ENCODE results near the gene KHDC4. TPM values are rescaled to one million over a fixed set of nuclear protein-coding genes. Genes with fewer than 3 reads are reported as not detected.

KHDC4 gene
- total RNA-seq, 1 donor from 2014 or later: 92.2 TPM

GRCh38 chr1:155975375-155976061 lies 41.3 kb upstream of the KHDC4 start:
- H3K4me1 Mint-ChIP-seq: peaks cover 74% of the 10 kb centered on the region
- H3K27ac Mint-ChIP-seq: peak overlapping the region; percentile 92
- H3K27me3 Mint-ChIP-seq: no peaks in the 10 kb centered on the region
- H3K9me3 Mint-ChIP-seq: no peaks in the 10 kb centered on the region
- DNase-seq: no peak
- H3K4me3 Mint-ChIP-seq: peak overlapping the region; percentile 99
- intact Hi-C loops (cut with micrococcal nuclease): loop anchor here (2.0 to 5.0 kb wide), 2 partner anchors 79 to 118 kb away; partner anchors contain the start of genes GON4L, LAMTOR2 and SYT11
- peaks cover 52% of the 10 kb centered on the region for H3K36me3 Mint-ChIP-seq (ENCODE audit: low read depth)

GRCh38 chr1:155974208-155975115 lies 40.2 kb upstream of the KHDC4 start:
- Mint-ChIP-seq H3K4me1 (peaks cover 74% of the 10 kb centered on the region), H3K27me3 (no peaks in the 10 kb centered on the region), H3K36me3 (ENCODE audit: low read depth) (peaks cover 59% of the 10 kb centered on the region), H3K9me3 (no peaks in the 10 kb centered on the region), H3K4me3 (peak overlapping the region; percentile 99), H3K27ac (peak overlapping the region; percentile 92)
- no peak for DNase-seq
- intact Hi-C loops (cut with micrococcal nuclease): loop anchor here (5.0 kb wide), 1 partner anchor 117 kb away; the partner anchor contains the start of genes GON4L and SYT11

- peaks cover 79% of the 10 kb centered on the region for H3K4me1 Mint-ChIP-seq
- peak overlapping the region; percentile 99 for H3K4me3 Mint-ChIP-seq
- intact Hi-C loops (cut with micrococcal nuclease): no loop called here
- H3K27me3 Mint-ChIP-seq: no peaks in the 10 kb centered on the region
- peak overlapping the region; percentile 54 for H3K27ac Mint-ChIP-seq
- no peaks in the 10 kb centered on the region for H3K9me3 Mint-ChIP-seq
- no peak for DNase-seq
- peaks cover 63% of the 10 kb centered on the region for H3K36me3 Mint-ChIP-seq (ENCODE audit: low read depth)
Measured at GRCh38 chr1:155973723-155974122, 39.5 kb upstream of the KHDC4 start.

- Mint-ChIP-seq H3K27ac (peak overlapping the region; percentile 68), H3K9me3 (no peaks in the 10 kb centered on the region), H3K4me3 (peak overlapping the region; percentile 72), H3K36me3 (ENCODE audit: low read depth) (peaks cover 69% of the 10 kb centered on the region), H3K27me3 (no peaks in the 10 kb centered on the region), H3K4me1 (peaks cover 90% of the 10 kb centered on the region)
- DNase-seq: no peak
- intact Hi-C loops (cut with micrococcal nuclease): no loop called here
Measured at GRCh38 chr1:155971910-155972809, 37.9 kb upstream of the KHDC4 start.

GRCh38 chr1:155970531-155971167 lies 36.4 kb upstream of the KHDC4 start:
- Mint-ChIP-seq H3K9me3 (no peaks in the 10 kb centered on the region), H3K4me1 (peaks cover 88% of the 10 kb centered on the region), H3K27ac (peak overlapping the region; percentile 91), H3K36me3 (ENCODE audit: low read depth) (peaks cover 71% of the 10 kb centered on the region), H3K27me3 (no peaks in the 10 kb centered on the region), H3K4me3 (peak overlapping the region; percentile 79)
- intact Hi-C loops (cut with micrococcal nuclease): no loop called here
- peak; percentile 71 for DNase-seq

- Mint-ChIP-seq H3K9me3 (no peaks in the 10 kb centered on the region), H3K36me3 (ENCODE audit: low read depth) (peaks cover 74% of the 10 kb centered on the region), H3K27ac (peak overlapping the region; percentile 91), H3K27me3 (no peaks in the 10 kb centered on the region), H3K4me1 (peaks cover 78% of the 10 kb centered on the region), H3K4me3 (peak overlapping the region; percentile 79)
- intact Hi-C loops (cut with micrococcal nuclease): no loop called here
- DNase-seq: no peak
Measured at GRCh38 chr1:155969377-155969791, 35.2 kb upstream of the KHDC4 start.

- Mint-ChIP-seq H3K4me1 (peaks cover 74% of the 10 kb centered on the region), H3K27ac (peak overlapping the region; percentile 90), H3K27me3 (no peaks in the 10 kb centered on the region), H3K36me3 (ENCODE audit: low read depth) (peaks cover 74% of the 10 kb centered on the region), H3K9me3 (no peaks in the 10 kb centered on the region), H3K4me3 (peak overlapping the region; percentile 79)
- DNase-seq: no peak
- intact Hi-C loops (cut with micrococcal nuclease): no loop called here
Measured at GRCh38 chr1:155968670-155969069, 34.5 kb upstream of the KHDC4 start.

- Mint-ChIP-seq H3K9me3 (no peaks in the 10 kb centered on the region), H3K4me1 (peaks cover 68% of the 10 kb centered on the region), H3K27ac (peak overlapping the region; percentile 90), H3K36me3 (ENCODE audit: low read depth) (peaks cover 71% of the 10 kb centered on the region), H3K27me3 (no peaks in the 10 kb centered on the region), H3K4me3 (peak overlapping the region; percentile 79)
- no peak for DNase-seq
- intact Hi-C loops (cut with micrococcal nuclease): no loop called here
Measured at GRCh38 chr1:155968051-155968400, 33.8 kb upstream of the KHDC4 start.

- peak; percentile 76 for DNase-seq
- H3K36me3 Mint-ChIP-seq (ENCODE audit: low read depth): peaks cover 71% of the 10 kb centered on the region
Measured at GRCh38 chr1:155967341-155968050, 33.3 kb upstream of the KHDC4 start.

GRCh38 chr1:155966750-155967149 lies 32.5 kb upstream of the KHDC4 start:
- H3K4me1 Mint-ChIP-seq: peaks cover 61% of the 10 kb centered on the region
- DNase-seq: no peak
- no peaks in the 10 kb centered on the region for H3K9me3 Mint-ChIP-seq
- intact Hi-C loops (cut with micrococcal nuclease): no loop called here
- peak overlapping the region; percentile 50 for H3K4me3 Mint-ChIP-seq
- H3K36me3 Mint-ChIP-seq (ENCODE audit: low read depth): peaks cover 75% of the 10 kb centered on the region
- H3K27me3 Mint-ChIP-seq: no peaks in the 10 kb centered on the region
- peak overlapping the region; percentile 79 for H3K27ac Mint-ChIP-seq

More at GRCh38 chr1:155967341-155968050, 33.3 kb upstream of the KHDC4 start:
- intact Hi-C loops (cut with micrococcal nuclease): no loop called here
- Mint-ChIP-seq H3K4me3 (peak overlapping the region; percentile 79), H3K9me3 (no peaks in the 10 kb centered on the region), H3K27me3 (no peaks in the 10 kb centered on the region), H3K27ac (peak overlapping the region; percentile 90), H3K4me1 (peaks cover 66% of the 10 kb centered on the region)

GRCh38 chr1:155966135-155966534 lies 31.9 kb upstream of the KHDC4 start:
- intact Hi-C loops (cut with micrococcal nuclease): no loop called here
- Mint-ChIP-seq H3K27me3 (no peaks in the 10 kb centered on the region), H3K4me1 (peaks cover 58% of the 10 kb centered on the region), H3K27ac (peak overlapping the region; percentile 79), H3K9me3 (no peaks in the 10 kb centered on the region), H3K4me3 (no peak overlapping the region), H3K36me3 (ENCODE audit: low read depth) (peaks cover 79% of the 10 kb centered on the region)
- DNase-seq: no peak

- DNase-seq: no peak
- H3K27ac Mint-ChIP-seq: peak overlapping the region; percentile 62
- no peaks in the 10 kb centered on the region for H3K27me3 Mint-ChIP-seq
- peaks cover 82% of the 10 kb centered on the region for H3K36me3 Mint-ChIP-seq (ENCODE audit: low read depth)
- no peaks in the 10 kb centered on the region for H3K9me3 Mint-ChIP-seq
- intact Hi-C loops (cut with micrococcal nuclease): no loop called here
- H3K4me3 Mint-ChIP-seq: no peak overlapping the region
- H3K4me1 Mint-ChIP-seq: peaks cover 41% of the 10 kb centered on the region
Measured at GRCh38 chr1:155964193-155964592, 30.0 kb upstream of the KHDC4 start.

Data from activated CD4-positive, alpha-beta T cell treated with anti-CD3 and anti-CD28 coated beads, Interleukin-2, amount 10 ng/mL, durations not matched to agents 24 days and 14 days (primary cell).